ENCODE measurements around the gene LYRM9.
"Not testable (repeated sequence)": the region's sequence is repeated elsewhere in the genome, so short reads cannot be mapped to it uniquely, and the experiment has no call there.

LYRM9 gene

GRCh38 chr17:27906226-27906580, 13.0 kb upstream of the LYRM9 start:
- no peak for DNase-seq (ENCODE audit: low read depth in 2 of 2)

- DNase-seq (ENCODE audit: low read depth in 2 of 2), result no peak
Observed at GRCh38 chr17:27905447-27906225, 12.5 kb upstream of the LYRM9 start.

DNA sequence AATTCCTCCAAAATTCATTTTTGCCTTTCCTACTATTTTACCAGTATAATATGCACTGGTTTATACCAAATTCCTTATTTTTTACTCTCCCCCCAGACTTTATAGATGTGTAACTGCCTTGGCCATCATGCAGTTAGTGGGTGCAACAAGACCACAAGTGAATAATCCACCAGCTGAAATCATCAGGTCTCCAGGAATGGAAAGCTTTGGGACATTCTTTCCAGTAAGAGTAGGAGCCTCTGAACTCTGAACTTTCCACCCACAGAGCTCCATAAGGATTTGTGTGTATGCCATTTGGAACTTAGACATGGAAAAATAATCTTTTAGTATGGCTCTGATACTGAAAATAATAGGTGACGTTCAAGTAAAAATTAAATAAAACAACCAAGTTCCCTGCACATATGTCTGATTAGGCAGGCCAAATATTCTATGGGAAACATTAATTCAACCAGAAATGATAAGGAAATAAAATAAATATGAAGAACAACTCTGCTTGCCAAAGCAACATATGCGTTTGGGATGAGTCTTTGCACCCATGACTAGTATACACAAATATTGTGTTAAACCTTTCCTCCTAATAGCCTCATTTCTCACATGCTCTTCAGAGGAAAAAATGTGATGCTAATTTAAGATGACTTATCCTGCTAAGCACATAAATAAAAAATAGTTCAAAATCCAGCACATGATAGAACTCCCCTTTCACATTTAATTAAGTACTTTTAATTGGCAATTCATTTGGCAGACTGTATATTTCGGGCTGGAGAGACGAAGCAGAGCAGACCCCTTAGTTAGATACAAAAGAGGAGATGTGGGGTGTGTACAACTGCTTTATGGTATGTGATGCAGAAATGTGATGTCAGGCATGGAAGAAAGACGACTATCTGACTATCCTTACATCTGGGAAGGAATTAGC, 11.6 kb upstream of the LYRM9 start:
- no peak for DNase-seq (ENCODE audit: low read depth in 2 of 2)

GRCh38 chr17:27904114-27904513, 10.9 kb upstream of the LYRM9 start:
- DNase-seq (ENCODE audit: low read depth in 2 of 2), result no peak

GRCh38 chr17:27899525-27899924, 6.4 kb upstream of the LYRM9 start:
- no peak for DNase-seq (ENCODE audit: low read depth in 2 of 2)

GRCh38 chr17:27898096-27898495, 4.9 kb upstream of the LYRM9 start:
- no peak for DNase-seq (ENCODE audit: low read depth in 2 of 2)

DNA sequence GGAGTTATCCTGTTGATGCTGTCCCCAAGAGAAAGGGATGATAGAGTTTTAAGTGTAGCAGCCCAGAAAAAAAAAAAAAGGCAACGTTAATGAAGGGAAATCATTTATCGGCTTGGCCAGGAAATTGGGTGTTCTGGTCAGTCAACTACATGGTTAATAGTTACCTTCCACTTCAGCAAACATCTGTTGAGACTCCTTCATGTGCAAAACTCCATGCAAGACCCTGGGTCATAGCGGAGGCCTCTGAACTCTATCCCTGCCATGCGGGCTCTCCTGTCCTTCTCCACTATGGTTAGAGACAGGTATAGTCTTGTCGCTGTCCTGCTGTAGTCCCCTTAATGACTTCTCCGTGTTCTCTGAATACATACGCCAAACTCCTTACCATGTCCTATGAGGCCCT, 3.5 kb upstream of the LYRM9 start:
- DNase-seq (ENCODE audit: low read depth in 2 of 2), result no peak

- no peak for DNase-seq (ENCODE audit: low read depth in 2 of 2)
Observed at GRCh38 chr17:27895940-27896535, 2.9 kb upstream of the LYRM9 start.

DNA sequence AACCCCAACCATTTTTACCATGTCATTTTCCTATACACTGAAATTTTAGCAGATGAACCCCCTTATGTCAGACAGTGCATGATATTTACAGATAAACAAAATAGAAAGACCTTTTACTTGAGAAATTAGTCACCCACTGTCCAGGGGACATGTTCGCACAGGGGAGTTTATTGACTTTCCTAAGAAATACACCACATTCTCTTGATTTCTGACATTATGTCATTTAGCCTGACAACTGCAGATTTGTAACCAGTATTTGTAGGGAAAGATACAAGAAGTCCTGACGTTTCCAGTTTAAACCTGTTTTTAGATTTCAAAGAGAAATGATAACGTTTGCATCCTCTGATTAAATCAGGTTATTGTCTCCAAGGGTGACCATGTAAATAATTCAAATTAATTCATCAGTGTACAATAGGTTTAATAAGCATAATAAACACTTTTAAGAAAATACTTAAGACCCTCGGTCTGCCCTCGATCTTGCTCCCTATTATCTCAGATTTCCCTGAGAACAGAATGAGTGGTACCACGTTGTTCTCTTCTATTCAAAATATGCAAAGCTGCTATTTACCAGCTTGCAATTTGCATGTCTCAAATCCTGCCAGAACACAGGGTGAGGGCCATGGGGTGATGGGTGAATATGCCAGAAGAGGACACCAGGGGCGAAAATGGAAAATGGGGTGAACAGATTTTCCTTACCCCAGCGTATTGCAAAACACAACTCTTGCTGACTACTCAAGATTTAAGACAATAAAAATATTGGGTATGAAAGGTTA, 2.1 kb upstream of the LYRM9 start:
- DNase-seq (ENCODE audit: low read depth in 2 of 2), result no peak

- DNase-seq (ENCODE audit: low read depth in 2 of 2), result no peak
Observed at GRCh38 chr17:27893841-27894503, 807 bp upstream of the LYRM9 start.

DNA sequence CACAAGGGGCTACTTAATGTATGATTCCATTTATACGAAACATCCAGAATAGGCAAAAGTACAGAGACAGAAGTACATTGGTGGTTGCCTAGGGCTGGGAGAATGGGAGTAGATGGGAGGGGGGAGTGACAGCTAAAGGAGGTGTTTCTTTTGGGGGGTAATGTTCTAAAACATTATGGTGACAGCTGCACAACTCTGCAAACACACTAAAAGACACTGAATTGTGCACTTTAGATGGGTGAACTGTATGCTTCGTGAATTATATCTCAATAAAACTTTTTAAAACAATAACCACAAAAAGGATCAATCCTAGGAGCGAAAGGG, 661 bp downstream of the LYRM9 start:
- no peak for DNase-seq (ENCODE audit: low read depth in 2 of 2)

- DNase-seq (ENCODE audit: low read depth in 2 of 2), result no peak
Observed at GRCh38 chr17:27891841-27892240, 1.3 kb downstream of the LYRM9 start.

GRCh38 chr17:27889711-27890251, 3.4 kb downstream of the LYRM9 start:
- no peak for DNase-seq (ENCODE audit: low read depth in 2 of 2)

DNA sequence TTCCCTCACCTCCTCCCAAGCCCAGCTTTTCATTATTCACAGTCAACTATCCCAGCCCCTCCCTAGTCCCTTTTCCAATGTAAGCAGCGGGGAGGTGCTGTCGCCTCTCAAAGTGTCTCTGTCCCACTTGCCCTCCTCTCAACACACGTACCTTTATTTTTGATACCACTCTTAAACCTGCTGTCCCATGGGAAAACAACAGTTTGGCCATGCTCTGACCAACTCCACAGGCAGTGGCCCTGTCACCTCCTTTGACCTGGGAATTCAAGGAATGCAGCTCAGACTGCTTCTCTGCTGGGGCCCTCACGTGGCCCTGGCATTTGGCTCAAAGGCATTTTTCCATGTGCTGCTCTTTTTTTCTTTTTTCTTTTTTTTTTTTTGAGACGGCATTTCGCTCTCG, 4.2 kb downstream of the LYRM9 start:
- DNase-seq (ENCODE audit: low read depth in 2 of 2), result no peak

- DNase-seq (ENCODE audit: low read depth in 2 of 2), result no peak
Observed at GRCh38 chr17:27888067-27888466, 5.1 kb downstream of the LYRM9 start.

DNA sequence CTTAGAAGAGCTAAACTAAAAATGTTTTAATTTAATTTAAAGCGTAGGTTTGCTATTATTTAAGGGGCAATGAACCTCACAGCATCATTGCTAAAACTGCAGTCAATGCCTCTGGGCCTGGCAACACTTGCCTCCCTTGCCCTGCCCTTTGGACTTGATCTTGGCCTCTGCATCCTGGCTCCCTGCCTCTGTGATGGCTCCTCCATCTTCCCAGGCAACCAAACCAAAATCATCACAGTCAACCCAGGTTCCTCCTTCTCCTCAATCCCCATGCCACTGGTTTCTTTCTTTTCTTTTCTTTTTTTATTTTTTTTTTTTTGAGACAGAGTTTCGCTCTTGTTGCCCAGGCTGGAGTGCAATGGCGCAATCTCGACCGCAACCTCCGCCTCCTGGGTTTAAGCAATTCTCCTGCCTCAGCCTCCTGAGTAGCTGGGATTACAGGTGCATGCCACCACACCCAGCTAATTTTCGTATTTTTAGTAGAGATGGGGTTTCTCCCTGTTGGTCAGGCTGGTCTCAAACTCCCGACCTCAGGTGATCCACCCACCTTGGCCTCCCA, 6.7 kb downstream of the LYRM9 start:
- DNase-seq (ENCODE audit: low read depth in 2 of 2), result not testable (repeated sequence)

GRCh38 chr17:27882162-27882840, 10.9 kb downstream of the LYRM9 start:
- no peak for DNase-seq (ENCODE audit: low read depth in 2 of 2)

GRCh38 chr17:27879987-27880608, 13.1 kb downstream of the LYRM9 start:
- DNase-seq (ENCODE audit: low read depth in 2 of 2), result peak; percentile 24 to 73

GRCh38 chr17:27878776-27879562, 14.2 kb downstream of the LYRM9 start:
- peak in 1 of 2 experiments; percentile 38 for DNase-seq (ENCODE audit: low read depth in 2 of 2)
